Measurements from ENCODE around the gene CABP7. TPM values are rescaled to one million over a fixed set of nuclear protein-coding genes. Genes with fewer than 3 reads are reported as not detected.

CABP7 gene
- total RNA-seq, 2 donors from 2014 or later: 0.14 TPM; not detected in 1

- DNase-seq (ENCODE audit: low spot score): no peak
- Histone ChIP-seq H3K27ac (no peak overlapping the region), H3K36me3 (no peaks in the 10 kb centered on the region), H3K27me3 (replicated peaks; ENCODE audit: insufficient read depth) (no peaks in the 10 kb centered on the region), H3K4me3 (no peak overlapping the region), H3K9me3 (no peaks in the 10 kb centered on the region), H3K4me1 (ENCODE audit: control insufficient read depth in 1 of 2, low read depth in 2 of 2) (no peaks in the 10 kb centered on the region)
- no peak for TF ChIP-seq CTCF (IDR thresholded peaks at IDR 0.05)
- ATAC-seq (ENCODE audit: insufficient number of reproducible peaks, low FRiP score, low read depth): no peak
Measured at GRCh38 chr22:29710922-29711593, 8.7 kb upstream of the CABP7 start.

- DNase-seq (ENCODE audit: low spot score) (no peak), ATAC-seq (ENCODE audit: insufficient number of reproducible peaks, low FRiP score, low read depth) (no peak)
- Histone ChIP-seq H3K9me3 (no peaks in the 10 kb centered on the region), H3K27ac (no peak overlapping the region), H3K4me3 (no peak overlapping the region), H3K4me1 (ENCODE audit: control insufficient read depth in 1 of 2, low read depth in 2 of 2) (no peaks in the 10 kb centered on the region), H3K27me3 (replicated peaks; ENCODE audit: insufficient read depth) (no peaks in the 10 kb centered on the region), H3K36me3 (no peaks in the 10 kb centered on the region)
- TF ChIP-seq CTCF (IDR thresholded peaks at IDR 0.05): no peak
Measured at GRCh38 chr22:29712119-29712518, 7.7 kb upstream of the CABP7 start.

- no peak for DNase-seq (ENCODE audit: low spot score)
- no peaks in the 10 kb centered on the region for H3K4me1 ChIP-seq (ENCODE audit: control insufficient read depth in 1 of 2, low read depth in 2 of 2)
- no peak for ATAC-seq (ENCODE audit: insufficient number of reproducible peaks, low FRiP score, low read depth)
- no peaks in the 10 kb centered on the region for H3K27me3 ChIP-seq (replicated peaks; ENCODE audit: insufficient read depth)
- H3K9me3 ChIP-seq: no peaks in the 10 kb centered on the region
- H3K4me3 ChIP-seq: no peak overlapping the region
- no peak for TF ChIP-seq CTCF (IDR thresholded peaks at IDR 0.05)
- H3K36me3 ChIP-seq: no peaks in the 10 kb centered on the region
- no peak overlapping the region for H3K27ac ChIP-seq
Measured at GRCh38 chr22:29713156-29713727, 6.6 kb upstream of the CABP7 start.

GRCh38 chr22:29715240-29715639, 4.6 kb upstream of the CABP7 start:
- peaks cover 0 to under 1% of the 10 kb centered on the region in 2 donors for H3K4me1 ChIP-seq (ENCODE audit: control insufficient read depth in 1 of 2, low read depth in 2 of 2)
- H3K4me3 ChIP-seq: no peak overlapping the region
- H3K36me3 ChIP-seq: no peaks in the 10 kb centered on the region
- no peak for TF ChIP-seq CTCF (IDR thresholded peaks at IDR 0.05)
- H3K27ac ChIP-seq: no peak overlapping the region
- no peaks in the 10 kb centered on the region for H3K9me3 ChIP-seq
- H3K27me3 ChIP-seq (replicated peaks; ENCODE audit: insufficient read depth): no peaks in the 10 kb centered on the region
- DNase-seq (ENCODE audit: low spot score) (no peak), ATAC-seq (ENCODE audit: insufficient number of reproducible peaks, low FRiP score, low read depth) (no peak)

GRCh38 chr22:29715705-29716104, 4.1 kb upstream of the CABP7 start:
- no peak for TF ChIP-seq CTCF (IDR thresholded peaks at IDR 0.05)
- Histone ChIP-seq H3K27me3 (replicated peaks; ENCODE audit: insufficient read depth) (peaks cover under 1% of the 10 kb centered on the region), H3K9me3 (no peaks in the 10 kb centered on the region), H3K4me1 (ENCODE audit: control insufficient read depth in 1 of 2, low read depth in 2 of 2) (peaks cover 0 to 5% of the 10 kb centered on the region in 2 donors), H3K4me3 (no peak overlapping the region), H3K36me3 (no peaks in the 10 kb centered on the region), H3K27ac (no peak overlapping the region)
- ATAC-seq (ENCODE audit: insufficient number of reproducible peaks, low FRiP score, low read depth): no peak
- DNase-seq (ENCODE audit: low spot score): no peak

All from thoracic aorta (tissue), 2 donors.